ENCODE data around the gene CA10.

CA10 gene

DNA sequence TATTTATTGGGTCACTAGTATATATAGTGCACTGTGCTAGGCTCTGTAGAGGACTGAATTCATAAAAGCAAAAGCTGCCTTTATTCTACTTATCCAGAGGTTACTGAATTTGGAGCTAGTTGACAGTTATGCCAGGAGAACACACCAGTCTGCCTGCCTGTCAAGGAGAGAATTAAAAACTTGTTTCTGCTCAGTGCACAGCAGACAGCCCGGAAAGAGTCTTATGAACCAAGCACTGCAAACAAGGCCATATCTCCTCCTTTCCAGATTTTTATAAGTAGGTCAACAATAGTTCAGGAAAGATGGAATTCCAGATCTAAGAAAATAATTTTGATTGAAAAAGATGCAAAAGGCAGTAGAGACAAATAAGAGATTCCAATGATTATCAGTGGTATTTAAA, 267.8 kb downstream of the CA10 start:
- DNase-seq (ENCODE audit: extremely low read depth in 1 of 2, low read depth in 1 of 2): no peak

DNA sequence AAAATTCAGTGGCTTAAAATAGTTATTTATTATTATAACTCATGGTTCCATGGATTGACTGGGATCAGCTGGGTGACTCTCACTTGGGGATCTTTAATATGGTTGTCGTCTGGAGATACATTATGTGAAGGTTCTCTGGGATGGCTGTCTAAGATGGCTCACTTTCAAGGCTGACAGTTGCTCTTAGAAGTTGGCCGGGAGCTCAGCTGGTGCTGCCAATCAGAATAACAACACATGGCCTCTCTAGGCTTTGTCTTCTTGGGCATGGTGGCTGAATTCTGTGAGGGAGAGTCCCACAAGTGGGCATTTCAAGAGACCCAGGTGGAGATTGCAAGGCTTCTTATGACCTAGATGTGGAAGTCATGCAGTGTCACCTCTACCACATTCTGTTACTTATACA, 269.7 kb downstream of the CA10 start:
- no peak for DNase-seq (ENCODE audit: extremely low read depth in 1 of 2, low read depth in 1 of 2)

DNA sequence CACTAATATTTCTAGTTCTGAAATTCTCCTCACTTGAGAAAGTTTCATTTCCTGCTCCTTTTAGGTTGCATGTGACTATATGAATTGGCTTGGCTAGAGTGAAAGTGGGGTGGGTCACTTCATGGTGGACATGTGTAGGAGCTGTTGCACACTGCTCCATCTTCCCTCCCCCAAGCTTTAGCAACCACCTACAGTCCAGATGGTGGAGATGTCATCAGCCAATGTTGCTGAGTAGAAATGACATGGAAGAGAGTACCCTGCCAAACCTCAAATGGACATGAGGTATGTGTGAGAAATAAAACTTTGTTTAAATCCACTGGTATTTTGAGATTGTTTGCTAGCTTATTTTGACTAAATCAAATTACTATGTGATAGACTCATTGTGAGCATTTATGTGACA, 281.5 kb downstream of the CA10 start:
- DNase-seq (ENCODE audit: extremely low read depth in 1 of 2, low read depth in 1 of 2): no peak

DNA sequence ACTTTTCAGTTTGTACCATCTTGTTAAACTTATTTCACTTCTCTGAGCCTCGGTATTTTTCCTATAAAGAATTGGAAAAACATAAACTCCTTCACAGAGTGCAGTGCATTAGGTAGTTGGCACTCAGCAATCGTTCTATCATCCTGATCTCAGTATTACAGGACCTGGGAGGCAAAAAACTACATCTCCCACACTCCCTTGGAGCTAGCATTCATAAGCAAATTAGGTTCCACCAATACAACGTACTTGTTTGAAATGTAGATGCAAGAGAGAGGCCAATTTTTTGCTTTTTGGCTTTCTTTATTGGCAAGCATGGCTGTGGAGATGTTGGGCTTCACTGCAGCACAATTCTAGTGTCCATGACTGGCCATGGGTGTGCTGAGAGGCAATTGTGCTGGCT, 285.2 kb downstream of the CA10 start:
- no peak for DNase-seq (ENCODE audit: extremely low read depth in 1 of 2, low read depth in 1 of 2)

DNA sequence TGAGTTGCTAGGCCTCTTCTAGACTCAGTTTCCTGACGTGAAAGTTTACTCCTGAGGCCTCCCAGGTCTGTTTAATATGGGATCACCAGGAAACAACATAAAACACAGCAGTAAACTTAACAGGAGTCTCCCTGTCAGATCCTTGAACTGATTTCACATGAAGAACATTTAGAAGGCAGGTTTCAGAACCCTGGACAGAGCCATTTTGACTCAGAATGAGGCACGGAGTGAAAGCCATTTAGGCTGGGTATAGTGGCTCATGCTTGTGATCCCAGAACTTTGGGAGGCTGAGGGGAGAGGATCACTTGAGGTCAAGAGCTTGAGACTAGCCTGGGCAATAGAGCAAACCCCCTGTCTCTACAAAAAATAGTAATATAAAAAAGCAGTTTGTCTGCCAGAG, 289.1 kb downstream of the CA10 start:
- DNase-seq (ENCODE audit: extremely low read depth in 1 of 2, low read depth in 1 of 2): no peak

DNA sequence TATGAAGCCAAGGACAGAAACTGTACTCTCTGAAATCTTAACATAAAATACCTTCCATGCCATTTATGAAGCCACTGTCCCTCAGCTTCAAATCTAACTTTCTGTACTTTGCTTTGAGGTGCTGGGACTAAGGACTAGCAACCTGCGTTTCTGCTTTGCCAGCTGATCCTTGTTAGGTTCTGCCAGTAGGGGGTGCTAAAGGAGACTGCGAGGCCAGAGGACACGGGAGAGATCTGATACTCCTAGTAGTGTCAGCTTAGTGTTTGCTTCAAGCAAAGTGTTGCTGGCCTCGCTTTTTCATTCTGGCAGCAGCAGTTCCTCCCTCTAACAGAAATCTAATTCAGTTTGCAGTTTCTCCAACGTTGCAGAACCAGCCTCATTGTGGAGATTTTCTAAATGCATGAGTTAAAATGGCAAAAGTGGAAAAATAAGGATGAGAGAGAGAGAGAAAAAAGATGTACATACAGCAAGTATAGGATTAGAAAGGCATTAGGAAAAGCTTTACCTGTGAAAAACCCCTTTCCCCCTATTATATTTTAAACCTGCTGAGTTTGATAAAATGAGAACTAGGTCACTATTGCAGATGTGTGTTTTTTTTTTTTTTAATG, 297.5 kb downstream of the CA10 start:
- DNase-seq (ENCODE audit: extremely low read depth in 1 of 2, low read depth in 1 of 2): no peak

DNA sequence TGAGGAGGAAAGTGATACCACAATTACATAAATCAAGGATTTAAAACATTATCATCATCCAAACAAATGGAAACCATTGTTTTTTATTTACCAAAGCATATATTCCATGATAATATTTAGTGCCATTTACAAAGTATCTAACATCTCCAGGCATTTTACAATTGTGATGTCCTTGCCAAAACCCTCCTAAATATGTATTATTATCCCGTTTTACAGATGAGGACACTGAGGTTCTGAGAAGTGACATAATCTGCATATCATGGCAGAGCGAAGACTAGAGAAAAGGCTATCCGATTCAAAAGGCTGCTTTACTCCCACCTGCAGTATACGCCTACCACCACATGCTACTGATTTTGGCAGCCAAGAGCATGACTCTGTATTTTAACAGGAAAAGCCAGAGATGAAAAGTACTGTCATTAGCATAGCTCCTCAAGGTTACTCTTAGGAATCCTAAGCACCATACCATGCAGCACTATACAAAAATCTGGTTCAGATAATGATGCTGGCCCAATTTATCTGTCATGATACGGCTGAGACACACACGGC, 301.4 kb downstream of the CA10 start:
- no peak for DNase-seq (ENCODE audit: extremely low read depth in 1 of 2, low read depth in 1 of 2)

DNA sequence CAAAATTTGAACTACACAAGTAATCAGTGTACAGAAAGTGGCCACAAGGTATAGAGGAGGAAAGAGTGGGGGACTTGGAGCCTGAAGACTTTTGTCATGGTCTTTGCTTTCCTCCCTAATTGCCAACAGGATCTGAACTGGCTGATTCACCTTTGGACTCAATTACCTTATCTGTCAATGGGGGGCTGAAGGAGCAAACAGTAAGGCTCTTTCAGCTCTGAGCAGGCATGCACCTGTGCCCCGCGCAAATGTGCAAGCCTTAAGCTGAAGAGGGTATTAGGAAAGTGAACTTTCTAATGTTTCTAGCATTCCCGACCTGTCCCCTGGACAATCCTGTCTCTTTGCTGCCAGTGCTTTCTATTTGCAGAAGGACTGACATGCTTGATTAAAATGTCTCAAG, 302.7 kb downstream of the CA10 start:
- no peak for DNase-seq (ENCODE audit: extremely low read depth in 1 of 2, low read depth in 1 of 2)

DNA sequence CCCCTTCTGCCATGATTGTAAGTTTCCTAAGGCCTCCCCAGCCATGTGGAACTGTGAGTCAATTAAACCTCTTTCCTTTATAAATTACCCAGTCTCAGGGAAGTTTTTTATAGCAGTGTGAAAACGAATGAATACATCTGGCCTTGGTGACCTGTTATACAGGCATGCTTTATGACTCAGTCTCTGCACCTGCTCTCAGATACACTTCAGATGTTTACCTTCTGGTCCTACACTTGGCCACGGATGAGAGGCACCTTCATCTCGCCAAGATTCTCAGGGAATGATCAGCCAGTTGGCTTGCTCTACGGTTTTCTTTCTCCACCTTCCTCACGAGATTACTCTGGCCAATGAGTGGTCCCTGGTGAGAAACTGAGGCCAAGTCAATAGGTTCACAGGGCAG, 304.7 kb downstream of the CA10 start:
- DNase-seq (ENCODE audit: extremely low read depth in 1 of 2, low read depth in 1 of 2): no peak

DNA sequence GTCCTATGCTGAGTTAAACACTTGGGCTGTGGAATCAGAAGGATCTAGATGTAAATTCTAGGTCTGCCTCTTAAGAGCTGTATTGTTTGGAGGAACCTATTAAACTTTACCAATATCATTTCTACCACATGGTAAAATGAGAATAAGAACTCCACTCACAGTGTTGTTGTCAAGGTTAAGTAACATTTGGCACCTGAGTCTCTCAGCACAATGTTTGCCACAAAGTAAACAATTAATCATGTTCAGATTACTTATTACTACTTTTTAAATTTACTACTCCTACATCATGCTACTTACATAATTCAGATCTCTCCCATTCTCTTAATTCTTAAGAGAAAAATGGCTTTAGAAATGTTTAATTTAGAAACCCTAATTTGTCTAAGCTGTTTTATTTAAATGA, 305.9 kb downstream of the CA10 start:
- DNase-seq (ENCODE audit: extremely low read depth in 1 of 2, low read depth in 1 of 2): no peak

DNA sequence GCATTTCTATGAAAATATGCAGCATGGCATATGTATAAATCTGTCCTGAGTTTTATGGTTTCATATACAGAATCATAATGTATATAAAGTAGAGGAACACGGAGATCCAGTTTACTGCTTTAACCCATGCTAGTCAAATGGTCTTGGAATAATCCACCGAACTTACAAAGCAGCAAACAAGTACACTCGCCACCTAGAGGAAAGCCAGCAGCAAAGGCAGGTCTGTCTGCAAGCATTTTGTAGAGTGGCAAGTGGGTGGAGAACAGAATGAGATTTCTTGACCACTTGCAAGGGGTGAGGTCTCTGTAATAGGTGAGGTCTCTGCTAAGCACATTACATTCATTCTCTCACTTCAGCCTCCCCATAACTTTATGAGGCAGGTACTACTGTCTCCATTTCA, 308.3 kb downstream of the CA10 start:
- DNase-seq (ENCODE audit: extremely low read depth in 1 of 2, low read depth in 1 of 2): no peak

DNA sequence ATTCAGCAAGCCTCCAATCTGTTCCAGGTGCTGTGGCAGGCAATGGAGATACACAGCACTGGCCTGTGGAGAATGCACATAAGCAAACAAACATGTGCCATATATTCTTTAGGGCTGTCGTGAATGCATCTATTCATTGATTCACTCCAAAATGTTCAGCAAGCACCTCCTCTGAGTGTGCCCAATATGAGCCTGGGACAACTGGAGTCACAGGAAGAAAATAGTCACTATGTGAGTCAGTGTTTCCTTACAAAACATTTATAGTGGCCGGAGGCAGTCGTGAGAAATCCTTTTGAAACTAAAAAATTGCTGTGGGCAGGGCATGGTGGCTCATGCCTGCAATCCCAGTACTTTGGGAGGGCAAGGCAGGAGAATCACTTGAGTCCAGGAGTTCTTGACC, 310.1 kb downstream of the CA10 start:
- no peak for DNase-seq (ENCODE audit: extremely low read depth in 1 of 2, low read depth in 1 of 2)

DNA sequence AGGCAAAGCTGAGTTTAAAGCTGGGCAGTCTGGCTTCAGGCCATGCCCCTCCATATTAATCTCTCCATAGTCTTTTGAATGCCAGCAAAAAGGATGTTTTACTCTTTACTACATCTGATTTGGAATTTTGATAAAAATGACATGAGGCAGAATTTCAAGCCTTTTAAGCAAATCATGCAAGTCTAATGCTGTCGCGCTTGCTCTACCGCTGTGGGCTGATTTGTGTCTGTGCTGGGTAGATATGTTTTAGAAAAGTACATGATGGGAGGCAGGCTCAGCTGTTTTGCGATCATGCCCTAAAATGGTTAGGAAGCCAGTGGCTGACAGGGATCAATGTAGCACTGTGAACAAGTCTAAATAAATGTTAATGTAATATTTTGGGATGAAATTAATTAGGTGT, 311.9 kb downstream of the CA10 start:
- no peak for DNase-seq (ENCODE audit: extremely low read depth in 1 of 2, low read depth in 1 of 2)

DNA sequence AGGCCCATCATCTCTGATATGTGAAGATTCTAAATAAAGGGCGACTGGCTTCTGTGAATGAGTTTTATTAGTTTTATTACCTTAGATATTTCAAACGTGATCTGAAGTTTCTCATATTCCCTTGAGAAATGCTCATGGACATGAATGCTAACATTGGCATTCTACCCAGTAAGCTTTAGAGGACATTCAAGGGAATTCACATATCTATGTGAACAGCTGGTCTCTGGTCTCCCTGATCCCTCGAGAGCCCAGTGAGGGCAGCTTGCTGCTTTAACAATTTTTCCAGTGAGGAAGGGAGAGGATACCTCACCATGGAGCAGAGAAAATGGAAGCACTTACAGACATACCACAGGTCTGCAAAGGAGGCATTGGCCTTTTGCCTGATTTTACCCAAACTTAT, 312.7 kb downstream of the CA10 start:
- no peak for DNase-seq (ENCODE audit: extremely low read depth in 1 of 2, low read depth in 1 of 2)

DNA sequence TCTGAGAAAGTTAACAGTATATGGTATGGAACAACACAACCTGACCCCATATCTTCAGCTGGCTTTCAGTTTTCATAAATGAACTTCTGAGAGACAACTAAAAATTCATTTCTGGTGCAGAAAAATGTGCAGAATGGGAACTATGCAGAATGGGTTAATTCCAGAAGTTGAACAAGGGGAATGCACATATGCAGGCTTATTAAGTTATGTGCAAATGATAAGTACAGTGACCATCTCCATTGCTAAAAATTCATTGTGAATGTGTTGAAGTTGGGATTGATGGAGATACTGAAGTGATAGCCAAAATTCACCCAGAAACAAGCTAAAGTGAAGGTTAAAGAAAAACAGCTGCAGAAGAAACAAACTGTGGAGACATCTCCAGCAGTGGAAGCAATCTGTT, 315.8 kb downstream of the CA10 start:
- no peak for DNase-seq (ENCODE audit: extremely low read depth in 1 of 2, low read depth in 1 of 2)

DNA sequence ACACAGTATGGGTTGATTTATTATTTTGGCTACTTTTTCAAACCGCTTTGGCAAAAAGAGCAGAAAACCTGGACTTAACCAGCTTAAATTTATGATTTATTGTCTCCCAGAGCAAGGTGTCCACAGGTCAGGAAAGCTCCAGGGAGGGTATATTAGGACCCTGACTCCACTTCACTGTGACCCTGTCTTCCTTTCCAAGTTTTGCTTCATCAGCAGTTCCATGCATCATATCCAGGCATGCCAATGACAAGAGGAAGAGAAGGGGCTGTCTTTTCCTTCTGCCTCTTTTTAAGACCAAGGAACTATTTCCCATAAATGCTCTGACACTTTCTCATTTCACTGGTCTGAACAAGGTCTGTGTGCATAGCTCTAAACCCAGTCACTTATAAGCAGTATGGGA, 316.8 kb downstream of the CA10 start:
- DNase-seq (ENCODE audit: extremely low read depth in 1 of 2, low read depth in 1 of 2): no peak

DNA sequence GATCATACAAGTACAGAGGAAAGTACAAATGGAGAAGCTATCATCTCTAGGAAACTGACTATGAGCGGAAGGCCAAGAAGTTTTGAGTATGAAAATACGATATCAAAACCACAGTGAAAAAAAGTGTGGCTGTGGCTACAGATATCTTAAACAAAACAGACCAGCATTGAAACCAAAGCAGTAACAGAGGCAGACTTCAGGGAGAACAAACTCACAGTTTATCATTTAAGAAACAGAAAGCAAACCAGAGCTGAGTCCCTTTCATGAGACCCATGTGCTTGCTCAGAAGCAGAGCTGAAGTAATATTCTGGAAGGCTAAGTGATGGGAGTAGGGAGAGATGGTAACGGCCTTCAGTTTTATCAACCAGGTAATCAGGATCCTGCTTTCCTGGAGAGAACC, 317.8 kb downstream of the CA10 start:
- DNase-seq (ENCODE audit: extremely low read depth in 1 of 2, low read depth in 1 of 2): no peak

DNA sequence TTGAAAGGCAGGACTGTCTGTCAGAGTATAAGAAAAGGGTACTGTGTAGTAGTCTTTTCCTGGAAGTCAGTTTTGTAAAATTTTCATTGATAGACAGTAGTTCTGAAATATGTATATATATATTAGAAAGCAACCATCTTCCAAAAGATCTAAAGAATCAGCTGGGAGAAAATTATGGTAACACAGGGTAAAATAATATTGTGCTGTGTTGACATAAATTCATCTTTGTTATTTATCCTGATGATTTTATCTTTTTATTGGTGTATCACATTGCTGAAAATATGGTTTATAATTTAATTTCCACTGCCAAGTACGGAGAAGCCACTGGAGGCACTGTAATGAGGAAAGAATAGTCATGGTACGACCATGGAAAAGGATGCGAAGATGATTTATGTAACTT, 324.9 kb downstream of the CA10 start:
- no peak for DNase-seq (ENCODE audit: extremely low read depth in 1 of 2, low read depth in 1 of 2)

DNA sequence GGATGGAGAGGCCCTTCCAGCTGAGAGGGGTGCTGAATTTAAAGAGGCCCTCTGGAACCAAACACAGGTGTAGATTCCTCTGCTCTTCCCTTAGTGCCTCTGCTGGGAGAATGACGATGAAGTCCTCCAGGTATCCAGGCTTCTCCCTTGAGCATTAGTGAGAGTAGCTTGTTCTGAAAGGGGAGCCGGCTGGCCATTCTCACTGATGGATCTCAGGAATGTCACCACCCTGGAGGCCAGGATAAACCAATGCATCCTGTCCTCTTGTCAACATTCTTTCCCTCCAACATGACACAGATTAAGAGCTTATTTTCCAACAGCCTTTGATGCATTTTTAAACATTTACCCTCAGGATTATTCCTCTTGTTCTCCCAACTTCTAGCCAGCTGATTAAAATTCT, 325.5 kb downstream of the CA10 start:
- no peak for DNase-seq (ENCODE audit: extremely low read depth in 1 of 2, low read depth in 1 of 2)

DNA sequence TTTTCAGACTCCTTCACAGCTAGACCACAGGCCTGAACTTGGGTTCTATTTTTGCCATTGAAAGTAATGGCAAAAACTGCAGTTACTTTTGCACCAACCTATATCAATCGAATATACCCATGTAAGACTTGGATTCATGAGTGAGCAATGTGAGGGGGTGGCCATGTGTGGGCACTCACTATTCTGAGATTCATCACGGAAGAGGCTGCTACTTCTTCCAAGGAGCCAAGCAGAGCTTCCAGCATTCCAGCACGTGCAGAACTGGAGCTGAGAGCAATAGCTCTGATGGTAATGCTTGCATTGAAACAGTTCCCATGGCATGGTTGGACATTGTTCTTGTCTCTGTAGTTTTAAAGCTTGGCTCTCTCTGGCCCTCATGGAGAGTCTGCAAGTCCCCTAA, 327.6 kb downstream of the CA10 start:
- DNase-seq (ENCODE audit: extremely low read depth in 1 of 2, low read depth in 1 of 2): no peak

DNA sequence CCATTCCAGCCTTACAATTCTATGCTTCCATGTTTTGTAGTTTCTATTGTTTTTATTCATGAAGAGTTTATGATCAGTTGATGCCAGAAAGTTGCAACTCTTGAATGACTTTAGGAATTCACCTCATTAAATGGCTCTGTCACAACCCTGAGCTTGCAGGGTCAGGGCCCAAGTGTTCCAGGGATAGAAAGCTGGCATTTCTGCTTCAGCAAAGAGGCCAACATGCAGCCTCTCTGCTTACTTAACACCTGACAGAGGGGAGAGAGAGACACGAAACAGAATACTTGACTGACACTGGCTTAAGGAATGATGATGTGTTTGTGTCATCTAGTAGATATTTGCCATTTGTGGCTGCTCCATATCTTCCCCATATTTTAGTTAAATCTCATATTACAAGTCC, 328.1 kb downstream of the CA10 start:
- no peak for DNase-seq (ENCODE audit: extremely low read depth in 1 of 2, low read depth in 1 of 2)

DNA sequence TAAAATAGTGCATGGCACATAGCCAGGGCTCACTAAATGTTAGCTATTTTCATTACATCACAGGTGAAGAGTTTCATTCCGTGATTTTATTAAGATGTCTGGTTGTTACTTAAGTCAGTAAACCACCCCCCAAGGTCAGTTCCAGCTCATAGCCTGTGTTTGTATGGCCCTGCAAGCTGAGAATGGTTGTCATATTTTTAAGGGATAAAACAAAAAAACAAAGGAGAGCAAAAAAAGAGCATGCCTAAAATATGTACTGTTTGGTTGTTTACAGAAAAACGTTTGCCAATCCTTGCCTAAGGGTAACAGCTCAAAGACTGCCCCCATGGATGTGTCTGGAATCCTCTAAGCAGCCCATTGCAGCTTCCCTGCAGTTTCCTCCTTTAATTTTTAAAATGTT, 329.6 kb downstream of the CA10 start:
- no peak for DNase-seq (ENCODE audit: extremely low read depth in 1 of 2, low read depth in 1 of 2)

DNA sequence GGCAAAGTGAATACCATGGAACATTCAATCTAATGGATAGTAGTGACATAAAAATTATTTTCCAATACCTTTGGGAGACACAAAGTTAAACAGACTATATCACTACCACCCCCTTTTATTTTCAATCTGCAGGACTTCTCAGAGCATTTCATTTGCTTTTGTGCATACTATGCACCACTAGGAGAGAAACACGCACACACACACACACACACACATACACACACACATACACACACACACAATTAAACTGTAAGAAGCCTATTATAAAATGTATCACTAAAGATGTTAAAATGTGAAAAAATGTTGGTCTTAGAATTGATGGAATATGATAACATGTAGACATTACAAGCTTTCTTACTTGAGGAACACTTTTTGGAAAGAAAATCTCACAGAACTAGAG, 331.4 kb downstream of the CA10 start:
- no peak for DNase-seq (ENCODE audit: extremely low read depth in 1 of 2, low read depth in 1 of 2)

All from stimulated activated CD8-positive, alpha-beta memory T cell treated with anti-CD3 and anti-CD28 coated beads, Interleukin-7, amount 100 ng/mL, for 48 hours (primary cell).